Endothelial cell of umbilical vein (primary cell): ENCODE results near the gene MFAP1. TPM values are rescaled to one million over a fixed set of nuclear protein-coding genes. Genes with fewer than 3 reads are reported as not detected.

Source experiments
- BruUV-seq: library from RNA; stranded (reverse); fragments of 400-500 nt; replicated peaks from 2 replicates; lab custom pipeline; 2021; lab: Mats Ljungman, UMichigan
- CTCF ChIA-PET: fragments of 300-600, 350-600 bp; sonication (Branson Sonifier 250); formaldehyde crosslinking; loops from one replicate; lab custom pipeline; 2021; ENCODE audit warnings: antibody characterized with exemption, inconsistent platforms; lab: Charles Lee
- POLR2A ChIA-PET: fragments of 300-600, 350-600 bp; sonication (Branson Sonifier 250); formaldehyde crosslinking; loops from one replicate; lab custom pipeline; 2021; ENCODE audit warnings: antibody characterized with exemption, inconsistent platforms; lab: Charles Lee
- DNase-seq: peaks from one replicate; pipeline ENCODE4 v3.0.0-alpha.2; 2011; ENCODE audit warnings: low read depth, low spot score
- FAIRE-seq: peaks from 2 replicates; lab custom pipeline; 2011; peaks lifted over from hg19 to GRCh38; lab: Jason Lieb, UNC
- H2AFZ ChIP-seq: 2 replicates; pipeline ENCODE4 v1.6.0; 2012; ENCODE audit warnings: low read depth, low read length, control low read depth, inconsistent platforms
- H3K27ac ChIP-seq: 2 replicates; pipeline ENCODE4 v1.5.1; 2011; ENCODE audit warnings: low read depth, mild to moderate bottlenecking, control low read depth, low read length, moderate library complexity; ENCODE audit not compliant: insufficient read depth
- H3K27me3 ChIP-seq, 2 experiments: 2 replicates each; pipeline versions ENCODE4 v1.6.0 to v1.6.1; 2011; ENCODE audit warnings: low read length in 2 of 2, mixed read lengths in 1 of 2; ENCODE audit not compliant: control insufficient read depth in 2 of 2, insufficient read depth in 2 of 2
- H3K36me3 ChIP-seq, 2 experiments: 2 replicates in 1 of 2; 3 replicates in 1 of 2; pipeline ENCODE4 v1.5.1; 2011; ENCODE audit warnings: low read length in 2 of 2, mild to moderate bottlenecking in 1 of 2, moderate library complexity in 1 of 2; ENCODE audit not compliant: control insufficient read depth in 2 of 2, insufficient read depth in 2 of 2; ENCODE audit errors: extremely low read depth in 1 of 2
- H3K4me1 ChIP-seq: 3 replicates; pipeline ENCODE4 v1.5.1; 2011; ENCODE audit warnings: mild to moderate bottlenecking, low read length; ENCODE audit not compliant: control insufficient read depth, insufficient read depth; ENCODE audit errors: extremely low read depth
- H3K4me2 ChIP-seq: 2 replicates; pipeline ENCODE4 v1.6.1; 2011; ENCODE audit warnings: low read length, control low read depth, mixed read lengths; ENCODE audit not compliant: insufficient read depth
- H3K4me3 ChIP-seq, 3 experiments: fragments of 200-600 bp in 1 of 3; sonication (generic), shearing (Covaris generic) in 1 of 3; replicated peaks in 1 of 3; 2 replicates each; pipeline ENCODE4 v1.5.1; 2011 to 2016; ENCODE audit warnings: control low read depth in 3 of 3, low read length in 3 of 3, mild to moderate bottlenecking in 2 of 3, inconsistent platforms in 1 of 3, low read depth in 1 of 3, moderate library complexity in 1 of 3; ENCODE audit not compliant: insufficient read depth in 1 of 3
- H3K79me2 ChIP-seq: 2 replicates; pipeline ENCODE4 v1.6.0; 2012; ENCODE audit warnings: low read length, inconsistent platforms; ENCODE audit not compliant: control insufficient read depth, insufficient read depth
- H3K9ac ChIP-seq: replicated peaks from 2 replicates; pipeline ENCODE3; 2011; ENCODE audit warnings: low read length, control low read depth; ENCODE audit not compliant: insufficient read depth; ENCODE audit errors: extremely low read depth
- H3K9me1 ChIP-seq: replicated peaks from 3 replicates; pipeline ENCODE4 v1.6.0; 2011; ENCODE audit warnings: mild to moderate bottlenecking, low read length; ENCODE audit not compliant: control insufficient read depth, insufficient read depth; ENCODE audit errors: extremely low read depth
- H3K9me3 ChIP-seq: replicated peaks from 2 replicates; pipeline ENCODE4 v1.5.1; 2012; ENCODE audit warnings: low read length, inconsistent platforms; ENCODE audit not compliant: control insufficient read depth, insufficient read depth
- H4K20me1 ChIP-seq: replicated peaks from 2 replicates; pipeline ENCODE3; 2011; ENCODE audit warnings: mild to moderate bottlenecking, low read length; ENCODE audit not compliant: control insufficient read depth, insufficient read depth; ENCODE audit errors: extremely low read depth
- CTCF ChIP-seq, 2 donors: IDR thresholded peaks; 1 replicate in 1 of 2; 2 replicates in 1 of 2; pipeline ENCODE4 v1.5.1; 2011; ENCODE audit warnings: low read length in 2 of 2, mild to moderate bottlenecking in 2 of 2, moderate library complexity in 2 of 2, control low read depth in 1 of 2, inconsistent platforms in 1 of 2, low read depth in 1 of 2; ENCODE audit not compliant: insufficient read depth in 1 of 2; ENCODE audit errors: extremely low read depth in 1 of 2
- EZH2 ChIP-seq: IDR thresholded peaks from 2 replicates; pipeline ENCODE4 v1.6.1; 2012; ENCODE audit warnings: borderline replicate concordance, low read depth, mild to moderate bottlenecking, moderate library complexity, low read length, inconsistent platforms; ENCODE audit not compliant: severe bottlenecking
- FOS ChIP-seq: IDR thresholded peaks from 2 replicates; pipeline ENCODE4 v1.6.1; 2011; ENCODE audit warnings: mild to moderate bottlenecking, low read length, moderate library complexity, borderline replicate concordance; ENCODE audit not compliant: insufficient read depth
- POLR2A ChIP-seq: IDR thresholded peaks from 2 replicates; pipeline ENCODE4 v1.6.1; 2012; ENCODE audit warnings: low read depth, mild to moderate bottlenecking, control low read depth, low read length
- POLR2AphosphoS5 ChIP-seq: IDR thresholded peaks from 2 replicates; pipeline ENCODE4 v1.6.1; 2012; ENCODE audit warnings: low read depth, mild to moderate bottlenecking, control low read depth, low read length, moderate library complexity; ENCODE audit not compliant: insufficient read depth
- dilution Hi-C: fragments of 300-500 bp; cut with MboI; formaldehyde crosslinking; loops from one replicate; pipeline ENCODE4 v1.15.0; 2019; ENCODE audit warnings: low sequenced_read_pairs; ENCODE audit not compliant: extremely low pct_ligation_motif_present
- intact Hi-C: fragments of 100-400 bp; cut with micrococcal nuclease; formaldehyde crosslinking; loops from one replicate; pipeline ENCODE4 v1.10.0; 2022
- polyA plus RNA-seq, 4 experiments: library from polyadenylated mRNA; depleted of rRNA in 3 of 4; stranded (reverse) in 3 of 4; unstranded in 1 of 4; fragments of >200 nt; gene quantifications; 2 replicates each; pipeline versions ENCODE4 v1.2.1 to v1.2.3, GENCODE V29; 2011 to 2012; ENCODE audit warnings: missing spikeins in 1 of 4
- total RNA-seq: library from RNA; stranded (reverse); gene quantifications from 2 replicates; pipeline ENCODE4 v1.2.3, GENCODE V29; 2021

MFAP1 gene
- total and polyA plus RNA-seq, 2 donors (not counting 3 experiments of a cell fraction or from before 2014, with no cell fraction given), result 12.9 to 30.5 TPM

- no peaks in the 10 kb centered on the region for H3K79me2 ChIP-seq
- H2AFZ ChIP-seq, result no peak overlapping the region
- H3K27me3 ChIP-seq, result no peaks in the 10 kb centered on the region
- no peaks in the 10 kb centered on the region for H3K9me1 ChIP-seq
- FAIRE-seq, result peak; percentile 61
- BruUV-seq, result no TSS peak
- peaks cover 3% of the 10 kb centered on the region for H3K4me1 ChIP-seq
- POLR2A ChIA-PET, result interaction anchor here (0.6 kb wide), 1 partner anchor 15 kb away, joined by 4 read pairs; no protein-coding TSS in a partner anchor
- H3K27ac ChIP-seq, result no peak overlapping the region
- H3K36me3 ChIP-seq, result peaks cover 16 to 23% of the 10 kb centered on the region in 2 experiments
- H4K20me1 ChIP-seq, result no peaks in the 10 kb centered on the region
- H3K4me3 ChIP-seq, result no peak overlapping the region
- no peak for TF ChIP-seq FOS
- no peak for TF ChIP-seq POLR2A
- TF ChIP-seq CTCF (IDR thresholded peaks at IDR 0.05; ENCODE audit: extremely low read depth in 1 of 2, insufficient read depth in 1 of 2, low read depth in 1 of 2, low read length in 2 of 2), result peak; percentile 14 to 33
- TF ChIP-seq EZH2, result no peak
- TF ChIP-seq POLR2AphosphoS5, result no peak
- dilution Hi-C loops, result no loop called here
- intact Hi-C loops, result no loop called here
- CTCF ChIA-PET, result interaction anchor here (1.9 kb wide), 1 partner anchor 17 kb away, joined by 12 read pairs; the partner anchor contains the start of gene SERF2
- no peak overlapping the region for H3K4me2 ChIP-seq
- DNase-seq, result peak; percentile 45
- no peaks in the 10 kb centered on the region for H3K9me3 ChIP-seq
- no peak overlapping the region for H3K9ac ChIP-seq
Observed at GRCh38 chr15:43775411-43775965, 49.0 kb downstream of the MFAP1 start.
